ENCODE results near the gene CCDC85B. TPM values are rescaled to one million over a fixed set of nuclear protein-coding genes. Genes with fewer than 3 reads are reported as not detected.

Gene CCDC85B
- total RNA-seq, 2 experiments from 2014 or later, result 68.8 to 72.4 TPM

- H3K27ac Mint-ChIP-seq, result peak overlapping the region; percentile 99
- ChIA-PET POLR2A (interaction anchor here (0.6 to 29.8 kb wide), 17 partner anchors 8 to 360 kb away, joined by 3 to 560 read pairs (median 3); partner anchors contain the start of genes BANF1, CCDC85B, CTSW and EFEMP2), CTCF (interaction anchor here (0.7 to 12.3 kb wide), 29 partner anchors 11 to 456 kb away, joined by 3 to 283 read pairs (median 4); partner anchors contain the start of genes AP5B1, BANF1, C11orf68 and CCDC85B)
- TF ChIP-seq CTCF (IDR thresholded peaks at IDR 0.05), result no peak
- peaks cover 32% of the 10 kb centered on the region for H3K4me1 Mint-ChIP-seq (ENCODE audit: low read depth)
- no peaks in the 10 kb centered on the region for H3K9me3 Mint-ChIP-seq
- H3K4me3 Mint-ChIP-seq, result peak overlapping the region; percentile 90
- no peaks in the 10 kb centered on the region for H3K27me3 Mint-ChIP-seq
- H3K36me3 Mint-ChIP-seq (ENCODE audit: low read depth), result peaks cover 56% of the 10 kb centered on the region
- no peak for ATAC-seq
- intact Hi-C loops (cut with micrococcal nuclease), result no loop called here
- DNase-seq, result no peak
Observed at GRCh38 chr11:65859812-65860277, 30.6 kb upstream of the CCDC85B start.

- H3K4me1 Mint-ChIP-seq (ENCODE audit: low read depth), result peaks cover 27% of the 10 kb centered on the region
- peaks cover 53% of the 10 kb centered on the region for H3K36me3 Mint-ChIP-seq (ENCODE audit: low read depth)
- H3K9me3 Mint-ChIP-seq, result no peaks in the 10 kb centered on the region
- intact Hi-C loops (cut with micrococcal nuclease), result no loop called here
- peak; percentile 95 for TF ChIP-seq CTCF (IDR thresholded peaks at IDR 0.05)
- no peaks in the 10 kb centered on the region for H3K27me3 Mint-ChIP-seq
- peak; percentile 32 for ATAC-seq
- peak within 1 kb of the TSS; percentile 99 for H3K27ac Mint-ChIP-seq
- peak within 1 kb of the TSS; percentile 90 for H3K4me3 Mint-ChIP-seq
- ChIA-PET POLR2A (interaction anchor here (0.7 to 29.8 kb wide), 18 partner anchors 7 to 326 kb away, joined by 3 to 560 read pairs (median 3); partner anchors contain the start of genes BANF1, CCDC85B, CTSW and EFEMP2), CTCF (interaction anchor here (0.7 to 12.3 kb wide), 29 partner anchors 10 to 455 kb away, joined by 3 to 283 read pairs (median 4); partner anchors contain the start of genes AP5B1, BANF1, C11orf68 and CCDC85B)
- peak; percentile 98 for DNase-seq
Observed at GRCh38 chr11:65860278-65861164, 30.0 kb upstream of the CCDC85B start, which contains the start of gene MUS81. Gene MUS81 (plus strand): TSS chr11:65860433. CDS start chr11:65860754, 321 bp downstream.

GRCh38 chr11:65861165-65861505 is 29.3 kb upstream of the CCDC85B start:
- CTCF ChIA-PET, result interaction anchor here (0.9 to 12.3 kb wide), 9 partner anchors 9 to 149 kb away, joined by 3 to 283 read pairs (median 14); partner anchors contain the start of genes AP5B1, CCDC85B, CTSW and FIBP
- DNase-seq (no peak), ATAC-seq (no peak)
- intact Hi-C loops (cut with micrococcal nuclease), result no loop called here
- peak overlapping the region; percentile 99 for H3K27ac Mint-ChIP-seq
- POLR2A ChIA-PET, result interaction anchor here (0.7 to 29.8 kb wide), 11 partner anchors 8 to 180 kb away, joined by 3 to 560 read pairs (median 3); partner anchors contain the start of genes CCDC85B, CTSW, EFEMP2 and FIBP
- H3K27me3 Mint-ChIP-seq, result no peaks in the 10 kb centered on the region
- peaks cover 21% of the 10 kb centered on the region for H3K4me1 Mint-ChIP-seq (ENCODE audit: low read depth)
- H3K9me3 Mint-ChIP-seq, result no peaks in the 10 kb centered on the region
- peaks cover 47% of the 10 kb centered on the region for H3K36me3 Mint-ChIP-seq (ENCODE audit: low read depth)
- peak overlapping the region; percentile 90 for H3K4me3 Mint-ChIP-seq
- no peak for TF ChIP-seq CTCF (IDR thresholded peaks at IDR 0.05)

GRCh38 chr11:65861533-65862183 is 28.8 kb upstream of the CCDC85B start:
- DNase-seq (peak; percentile 3), ATAC-seq (no peak)
- Mint-ChIP-seq H3K27ac (peak overlapping the region; percentile 99), H3K27me3 (no peaks in the 10 kb centered on the region), H3K9me3 (no peaks in the 10 kb centered on the region), H3K36me3 (ENCODE audit: low read depth) (peaks cover 43% of the 10 kb centered on the region), H3K4me3 (peak overlapping the region; percentile 90), H3K4me1 (ENCODE audit: low read depth) (peaks cover 16% of the 10 kb centered on the region)
- intact Hi-C loops (cut with micrococcal nuclease), result no loop called here
- POLR2A ChIA-PET, result interaction anchor here (0.7 to 29.8 kb wide), 6 partner anchors 8 to 179 kb away, joined by 3 to 560 read pairs (median 3); partner anchors contain the start of genes CCDC85B, CTSW, EFEMP2 and FIBP
- CTCF ChIA-PET, result interaction anchor here (0.9 to 12.3 kb wide), 10 partner anchors 9 to 149 kb away, joined by 3 to 283 read pairs (median 10); partner anchors contain the start of genes AP5B1, CCDC85B, CTSW and FIBP
- TF ChIP-seq CTCF (IDR thresholded peaks at IDR 0.05), result no peak

Data from activated CD8-positive, alpha-beta T cell treated with anti-CD3 and anti-CD28 coated beads for 36 hours (primary cell).